Measurements from ENCODE around the gene SORBS2.

SORBS2 gene

DNA sequence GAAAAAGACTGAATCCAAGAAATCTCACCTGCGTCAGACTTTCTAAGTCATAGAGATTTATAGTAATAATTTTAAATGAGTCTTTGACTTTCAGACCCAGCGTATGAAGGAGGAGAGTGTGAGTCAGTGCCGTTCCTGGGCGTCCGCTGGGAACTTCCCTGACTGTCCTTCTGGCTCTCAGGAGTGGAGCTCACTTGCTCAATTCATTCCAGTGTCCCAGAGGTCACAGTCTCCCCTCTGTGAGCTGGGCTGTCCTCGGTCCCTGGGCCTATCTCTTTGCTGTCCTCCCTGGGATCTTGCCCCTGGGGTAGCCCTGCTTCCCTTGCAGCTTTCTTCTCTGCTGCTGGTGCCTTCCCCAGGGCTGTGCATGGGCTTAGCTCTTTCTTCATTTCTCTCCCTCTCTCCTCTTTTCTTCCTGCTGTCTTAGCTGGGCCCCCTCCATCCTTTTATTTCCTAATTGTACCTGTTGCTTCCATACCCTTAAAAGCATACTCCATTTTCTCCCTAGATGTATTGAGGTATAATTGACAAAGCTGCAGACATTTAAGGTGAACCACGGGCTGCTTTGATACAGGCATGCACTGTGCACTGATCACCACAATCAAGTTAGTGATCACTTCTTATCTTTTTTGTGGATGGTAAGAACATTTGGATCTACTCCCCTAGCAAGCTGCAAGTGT lies 11.6 kb downstream of the SORBS2 start:
- no peak for DNase-seq

GRCh38 chr4:185799442-185799841 lies 12.6 kb downstream of the SORBS2 start:
- DNase-seq, result no peak

DNA sequence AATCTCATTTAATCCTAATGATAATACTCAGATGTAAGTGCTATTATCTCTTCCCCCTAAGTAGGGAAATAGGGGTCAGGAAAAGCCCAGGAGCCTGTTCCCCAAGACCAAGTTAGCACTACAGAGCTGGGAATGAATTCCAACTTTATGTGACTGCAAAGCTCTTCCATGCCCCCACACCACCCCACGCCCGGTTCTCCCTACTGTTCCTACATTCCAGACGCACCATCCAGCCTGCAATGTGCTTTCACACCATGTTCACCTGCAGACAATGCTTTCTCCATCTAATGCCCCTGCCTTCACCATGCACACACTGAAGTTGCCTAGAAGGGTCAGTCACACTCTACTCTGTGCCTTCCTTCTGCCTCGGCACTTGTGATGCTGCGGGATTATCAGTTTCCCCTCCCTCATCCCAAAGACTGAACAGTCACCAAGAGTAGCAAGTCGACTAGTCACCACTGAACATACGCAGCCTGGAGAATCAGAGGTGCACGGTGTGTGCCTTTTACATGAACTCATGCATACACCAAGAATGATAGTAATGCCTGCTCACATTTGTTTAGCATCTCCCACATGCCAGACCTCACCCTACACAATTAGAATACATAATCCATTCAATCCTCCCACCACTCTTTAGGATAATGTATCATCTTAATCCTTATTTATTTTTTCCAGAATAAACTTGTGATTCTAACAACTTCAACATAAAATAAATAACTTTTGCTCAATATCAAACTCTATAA lies 14.2 kb downstream of the SORBS2 start:
- DNase-seq, result no peak

DNA sequence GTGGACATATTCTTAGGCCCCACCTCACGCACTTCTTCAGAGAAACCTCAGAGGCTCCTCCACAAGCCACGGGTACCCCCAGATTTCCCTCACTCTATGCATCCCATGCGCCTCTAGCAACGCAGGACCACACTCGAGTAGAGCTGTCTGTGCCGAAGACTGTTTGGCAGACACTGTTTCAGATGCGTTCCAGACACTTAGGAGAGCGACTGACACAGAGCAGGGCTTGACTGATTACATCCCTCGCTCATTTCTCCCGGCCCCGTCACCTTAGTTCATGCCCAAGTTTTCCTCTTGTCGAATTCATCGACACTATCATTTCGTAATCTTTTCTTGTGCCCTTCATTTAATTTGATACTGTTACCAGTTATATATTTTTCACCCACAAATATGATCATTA lies 15.0 kb downstream of the SORBS2 start:
- DNase-seq, result no peak

GRCh38 chr4:185796176-185796575 lies 15.8 kb downstream of the SORBS2 start:
- no peak for DNase-seq

GRCh38 chr4:185794637-185795036 lies 17.4 kb downstream of the SORBS2 start:
- DNase-seq, result no peak

GRCh38 chr4:185793716-185794115 lies 18.3 kb downstream of the SORBS2 start:
- DNase-seq, result no peak

GRCh38 chr4:185793116-185793485 lies 18.9 kb downstream of the SORBS2 start:
- no peak for DNase-seq

DNA sequence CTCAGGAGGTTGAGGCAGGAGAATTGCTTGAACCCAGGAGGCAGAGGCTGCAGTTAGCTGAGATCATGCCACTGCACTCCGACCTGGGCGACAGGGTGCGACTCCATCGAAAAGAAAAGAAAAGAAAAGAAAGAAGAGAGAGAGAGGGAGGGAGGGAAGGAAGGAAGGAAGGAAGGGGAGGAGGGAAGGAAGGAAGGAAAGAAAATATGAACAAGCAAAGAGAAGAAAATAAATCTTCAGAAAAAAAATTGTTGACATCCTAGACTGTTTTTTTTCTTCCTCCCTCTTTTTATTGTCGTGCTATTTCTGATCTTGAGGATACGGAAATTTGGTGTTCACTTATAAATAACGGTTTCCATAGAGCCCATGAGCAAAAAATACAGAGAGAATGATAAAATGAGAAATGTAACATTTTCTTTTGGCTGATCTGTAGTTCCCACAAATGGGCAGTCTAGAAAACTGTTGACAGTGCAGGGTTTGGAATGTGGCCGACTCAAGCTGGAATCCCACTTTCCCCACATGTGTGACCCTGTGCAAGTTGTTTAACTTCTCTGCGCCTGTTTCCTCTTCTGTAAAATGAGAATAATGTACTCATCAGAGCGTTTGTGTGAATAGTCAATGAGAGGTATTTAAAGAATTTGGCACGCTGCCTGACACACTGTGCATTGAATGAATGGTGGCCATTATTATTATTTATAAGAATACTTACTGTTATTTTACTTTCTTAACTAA lies 19.4 kb downstream of the SORBS2 start:
- no peak for DNase-seq

- no peak for DNase-seq
Measured at GRCh38 chr4:185787926-185788679, 23.9 kb downstream of the SORBS2 start.

DNA sequence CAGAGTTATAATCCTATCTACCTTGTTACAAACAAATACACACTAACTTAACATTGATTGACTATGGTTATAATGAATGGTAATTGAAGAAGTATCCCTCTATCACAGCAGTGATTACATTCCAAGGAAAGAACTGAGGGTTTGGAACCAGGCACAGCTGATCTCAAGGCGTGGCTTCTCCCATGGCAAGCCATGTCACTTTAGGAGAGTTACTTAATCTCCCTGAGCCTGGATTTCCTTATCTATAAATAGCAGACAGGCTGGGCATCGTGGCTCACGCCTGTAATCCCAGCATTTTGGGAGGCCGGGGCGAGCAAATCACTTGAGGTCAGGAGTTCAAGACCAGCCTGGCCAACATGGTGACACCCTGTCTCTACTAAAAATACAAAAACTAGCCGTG lies 25.6 kb downstream of the SORBS2 start:
- no peak for DNase-seq

DNA sequence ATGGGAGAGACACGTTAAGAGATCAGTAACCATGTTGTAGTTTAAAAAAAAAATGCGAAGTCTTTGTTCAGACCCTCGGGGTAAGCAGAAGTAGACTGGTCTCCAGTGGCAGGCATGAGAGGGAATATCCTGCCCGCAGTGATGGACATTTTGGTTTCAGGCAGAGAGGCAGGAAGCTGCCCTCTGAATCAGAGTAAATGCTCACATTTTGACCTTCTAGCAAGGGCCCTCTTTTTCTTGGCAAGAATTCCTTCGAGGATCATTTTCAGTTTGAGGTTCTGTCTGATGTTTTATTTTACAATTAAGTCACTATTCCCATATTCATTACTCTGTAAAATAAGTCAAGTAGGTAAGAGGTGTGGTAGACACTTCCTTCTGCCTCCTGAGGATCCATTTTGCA lies 28.4 kb downstream of the SORBS2 start:
- no peak for DNase-seq

- DNase-seq, result no peak
Measured at GRCh38 chr4:185782523-185782922, 29.5 kb downstream of the SORBS2 start.

- no peak for DNase-seq
Measured at GRCh38 chr4:185781555-185782215, 30.3 kb downstream of the SORBS2 start.

GRCh38 chr4:185780472-185780871 lies 31.5 kb downstream of the SORBS2 start:
- no peak for DNase-seq

DNA sequence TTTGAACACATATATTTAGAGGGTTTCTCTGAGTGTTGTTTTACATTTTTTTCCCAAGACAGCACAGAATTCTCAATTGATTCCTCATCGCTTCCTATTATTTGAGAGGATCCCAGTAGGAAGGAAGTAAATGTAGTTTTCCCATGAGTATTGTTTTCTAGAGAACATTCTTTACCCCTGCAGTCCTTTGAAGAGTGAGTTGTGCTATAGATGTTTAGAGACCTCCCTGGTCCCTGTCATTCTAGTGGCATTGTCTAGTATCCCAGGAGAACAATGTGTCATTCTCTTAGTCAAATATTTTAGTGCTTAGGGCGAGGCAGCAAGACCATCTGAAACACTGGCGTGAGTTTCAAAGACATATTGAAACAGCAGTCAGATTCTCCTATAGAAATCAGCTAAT lies 32.5 kb downstream of the SORBS2 start:
- no peak for DNase-seq

GRCh38 chr4:185778307-185778706 lies 33.7 kb downstream of the SORBS2 start:
- no peak for DNase-seq

GRCh38 chr4:185775792-185776555 lies 36.0 kb downstream of the SORBS2 start:
- DNase-seq, result no peak

DNA sequence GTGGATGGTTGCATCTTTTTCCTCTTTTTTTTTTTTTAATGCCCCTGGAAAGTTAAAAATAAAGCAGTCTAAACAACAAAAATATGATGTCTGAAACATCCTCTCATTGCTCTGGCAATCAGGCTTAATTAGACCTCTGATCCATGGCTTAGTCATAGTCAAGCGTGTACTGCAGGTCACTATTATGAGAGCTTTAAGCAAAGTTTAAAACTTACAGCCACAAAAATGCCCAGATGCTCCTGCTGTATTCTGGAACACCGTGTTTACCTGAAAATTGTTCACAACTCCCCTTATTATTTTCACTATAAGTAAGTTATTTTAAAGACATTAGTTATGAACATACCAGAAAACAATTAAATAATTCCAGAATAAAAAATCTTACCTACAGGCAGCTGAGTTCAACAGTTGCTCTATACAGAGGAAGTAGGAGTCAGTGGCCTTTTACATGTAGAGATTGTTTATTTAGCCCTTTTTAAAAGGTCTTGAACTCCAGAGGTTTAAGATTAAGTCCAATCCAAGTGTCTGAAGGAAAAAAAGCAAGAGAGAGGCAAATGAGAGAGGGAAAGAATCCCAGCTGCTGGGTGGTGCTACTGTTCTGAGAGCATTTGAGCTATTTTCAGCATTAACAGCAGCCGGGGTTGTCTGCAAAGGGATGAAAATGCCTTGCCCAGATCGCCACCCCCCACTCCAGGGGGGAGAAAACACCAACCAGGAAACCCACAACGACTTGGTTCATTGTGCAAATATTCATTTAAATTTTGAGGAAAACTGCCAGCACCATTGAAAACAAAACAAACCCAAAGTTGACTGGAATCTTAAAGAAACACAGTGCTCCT lies 36.9 kb downstream of the SORBS2 start:
- DNase-seq, result no peak

GRCh38 chr4:185774131-185774653 lies 37.8 kb downstream of the SORBS2 start:
- no peak for DNase-seq

- no peak for DNase-seq
Measured at GRCh38 chr4:185773419-185773818, 38.6 kb downstream of the SORBS2 start.

Measured in DMS 273 treated with DMSO at 0.1 percent for 48 hours (cell line).